ENCODE results near the gene C1QTNF12. TPM values are rescaled to one million over a fixed set of nuclear protein-coding genes. Genes with fewer than 3 reads are reported as not detected.

C1QTNF12 gene
- total and polyA plus RNA-seq, 2 experiments from 2014 or later: 4.1 to 4.2 TPM

DNA sequence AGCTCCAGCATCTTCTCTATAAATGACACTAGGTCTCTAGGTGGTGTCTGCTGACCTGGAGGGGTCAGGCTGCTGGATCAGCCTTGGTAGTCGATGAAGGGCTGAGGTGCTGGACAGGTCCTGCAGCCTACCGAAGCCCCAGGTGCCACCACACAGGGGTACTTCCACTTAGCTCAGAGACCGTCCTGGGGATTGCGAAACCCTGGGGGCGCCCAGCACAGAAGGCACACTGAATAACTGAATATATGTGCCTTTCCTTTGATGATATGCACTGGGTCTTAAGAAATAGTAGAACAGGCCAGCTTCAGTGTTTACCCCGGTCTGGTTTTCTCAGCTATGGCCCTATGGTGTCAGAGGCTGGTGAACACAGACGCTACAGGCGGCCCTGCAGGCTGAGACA lies 16.2 kb upstream of the C1QTNF12 start (continued):
- TF ChIP-seq, protein P1, sequence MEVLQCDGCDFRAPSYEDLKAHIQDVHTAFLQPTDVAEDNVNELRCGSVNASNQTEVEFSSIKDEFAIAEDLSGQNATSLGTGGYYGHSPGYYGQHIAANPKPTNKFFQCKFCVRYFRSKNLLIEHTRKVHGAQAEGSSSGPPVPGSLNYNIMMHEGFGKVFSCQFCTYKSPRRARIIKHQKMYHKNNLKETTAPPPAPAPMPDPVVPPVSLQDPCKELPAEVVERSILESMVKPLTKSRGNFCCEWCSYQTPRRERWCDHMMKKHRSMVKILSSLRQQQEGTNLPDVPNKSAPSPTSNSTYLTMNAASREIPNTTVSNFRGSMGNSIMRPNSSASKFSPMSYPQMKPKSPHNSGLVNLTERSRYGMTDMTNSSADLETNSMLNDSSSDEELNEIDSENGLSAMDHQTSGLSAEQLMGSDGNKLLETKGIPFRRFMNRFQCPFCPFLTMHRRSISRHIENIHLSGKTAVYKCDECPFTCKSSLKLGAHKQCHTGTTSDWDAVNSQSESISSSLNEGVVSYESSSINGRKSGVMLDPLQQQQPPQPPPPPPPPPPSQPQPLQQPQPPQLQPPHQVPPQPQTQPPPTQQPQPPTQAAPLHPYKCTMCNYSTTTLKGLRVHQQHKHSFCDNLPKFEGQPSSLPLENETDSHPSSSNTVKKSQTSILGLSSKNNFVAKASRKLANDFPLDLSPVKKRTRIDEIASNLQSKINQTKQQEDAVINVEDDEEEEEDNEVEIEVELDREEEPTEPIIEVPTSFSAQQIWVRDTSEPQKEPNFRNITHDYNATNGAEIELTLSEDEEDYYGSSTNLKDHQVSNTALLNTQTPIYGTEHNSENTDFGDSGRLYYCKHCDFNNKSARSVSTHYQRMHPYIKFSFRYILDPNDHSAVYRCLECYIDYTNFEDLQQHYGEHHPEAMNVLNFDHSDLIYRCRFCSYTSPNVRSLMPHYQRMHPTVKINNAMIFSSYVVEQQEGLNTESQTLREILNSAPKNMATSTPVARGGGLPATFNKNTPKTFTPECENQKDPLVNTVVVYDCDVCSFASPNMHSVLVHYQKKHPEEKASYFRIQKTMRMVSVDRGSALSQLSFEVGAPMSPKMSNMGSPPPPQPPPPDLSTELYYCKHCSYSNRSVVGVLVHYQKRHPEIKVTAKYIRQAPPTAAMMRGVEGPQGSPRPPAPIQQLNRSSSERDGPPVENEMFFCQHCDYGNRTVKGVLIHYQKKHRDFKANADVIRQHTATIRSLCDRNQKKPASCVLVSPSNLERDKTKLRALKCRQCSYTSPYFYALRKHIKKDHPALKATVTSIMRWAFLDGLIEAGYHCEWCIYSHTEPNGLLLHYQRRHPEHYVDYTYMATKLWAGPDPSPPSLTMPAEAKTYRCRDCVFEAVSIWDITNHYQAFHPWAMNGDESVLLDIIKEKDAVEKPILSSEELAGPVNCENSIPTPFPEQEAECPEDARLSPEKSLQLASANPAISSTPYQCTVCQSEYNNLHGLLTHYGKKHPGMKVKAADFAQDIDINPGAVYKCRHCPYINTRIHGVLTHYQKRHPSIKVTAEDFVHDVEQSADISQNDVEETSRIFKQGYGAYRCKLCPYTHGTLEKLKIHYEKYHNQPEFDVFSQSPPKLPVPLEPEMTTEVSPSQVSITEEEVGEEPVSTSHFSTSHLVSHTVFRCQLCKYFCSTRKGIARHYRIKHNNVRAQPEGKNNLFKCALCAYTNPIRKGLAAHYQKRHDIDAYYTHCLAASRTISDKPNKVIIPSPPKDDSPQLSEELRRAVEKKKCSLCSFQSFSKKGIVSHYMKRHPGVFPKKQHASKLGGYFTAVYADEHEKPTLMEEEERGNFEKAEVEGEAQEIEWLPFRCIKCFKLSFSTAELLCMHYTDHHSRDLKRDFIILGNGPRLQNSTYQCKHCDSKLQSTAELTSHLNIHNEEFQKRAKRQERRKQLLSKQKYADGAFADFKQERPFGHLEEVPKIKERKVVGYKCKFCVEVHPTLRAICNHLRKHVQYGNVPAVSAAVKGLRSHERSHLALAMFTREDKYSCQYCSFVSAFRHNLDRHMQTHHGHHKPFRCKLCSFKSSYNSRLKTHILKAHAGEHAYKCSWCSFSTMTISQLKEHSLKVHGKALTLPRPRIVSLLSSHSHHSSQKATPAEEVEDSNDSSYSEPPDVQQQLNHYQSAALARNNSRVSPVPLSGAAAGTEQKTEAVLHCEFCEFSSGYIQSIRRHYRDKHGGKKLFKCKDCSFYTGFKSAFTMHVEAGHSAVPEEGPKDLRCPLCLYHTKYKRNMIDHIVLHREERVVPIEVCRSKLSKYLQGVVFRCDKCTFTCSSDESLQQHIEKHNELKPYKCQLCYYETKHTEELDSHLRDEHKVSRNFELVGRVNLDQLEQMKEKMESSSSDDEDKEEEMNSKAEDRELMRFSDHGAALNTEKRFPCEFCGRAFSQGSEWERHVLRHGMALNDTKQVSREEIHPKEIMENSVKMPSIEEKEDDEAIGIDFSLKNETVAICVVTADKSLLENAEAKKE (CRISPR knock-in tag; IDR thresholded peaks at IDR 0.05): no peak
- TF ChIP-seq, protein P2, sequence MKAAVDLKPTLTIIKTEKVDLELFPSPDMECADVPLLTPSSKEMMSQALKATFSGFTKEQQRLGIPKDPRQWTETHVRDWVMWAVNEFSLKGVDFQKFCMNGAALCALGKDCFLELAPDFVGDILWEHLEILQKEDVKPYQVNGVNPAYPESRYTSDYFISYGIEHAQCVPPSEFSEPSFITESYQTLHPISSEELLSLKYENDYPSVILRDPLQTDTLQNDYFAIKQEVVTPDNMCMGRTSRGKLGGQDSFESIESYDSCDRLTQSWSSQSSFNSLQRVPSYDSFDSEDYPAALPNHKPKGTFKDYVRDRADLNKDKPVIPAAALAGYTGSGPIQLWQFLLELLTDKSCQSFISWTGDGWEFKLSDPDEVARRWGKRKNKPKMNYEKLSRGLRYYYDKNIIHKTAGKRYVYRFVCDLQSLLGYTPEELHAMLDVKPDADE (IDR thresholded peaks at IDR 0.05): no peak
- no peak for TF ChIP-seq NANOG (IDR thresholded peaks at IDR 0.05; ENCODE audit: borderline replicate concordance)

DNA sequence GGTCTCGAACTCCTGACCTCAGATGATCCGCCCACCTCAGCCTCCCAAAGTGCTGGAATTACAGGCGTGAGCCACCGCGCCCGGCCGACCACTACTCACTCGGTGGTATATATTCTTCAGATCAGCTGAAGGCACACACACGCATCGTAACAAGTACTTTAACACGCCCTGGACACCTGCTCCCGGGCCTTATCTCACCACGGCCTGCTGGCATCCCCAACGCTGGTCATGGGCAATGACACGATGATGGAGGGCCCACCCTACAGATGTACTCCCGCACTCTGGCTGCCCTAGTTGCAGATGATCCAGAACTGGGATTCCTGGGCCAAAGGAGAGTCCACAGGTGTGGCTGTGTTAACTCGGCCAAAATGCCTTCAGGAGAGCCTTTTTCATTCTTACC lies 15.5 kb upstream of the C1QTNF12 start:
- H3K4me3 ChIP-seq: no peak overlapping the region
- DNase-seq (ENCODE audit: low spot score): no peak
- no peak overlapping the region for H2AFZ ChIP-seq
- H3K4me2 ChIP-seq: no peak overlapping the region
- Mint-ChIP-seq H3K36me3 (ENCODE audit: low read depth) (peaks cover 63% of the 10 kb centered on the region), H3K4me3 (no peak overlapping the region), H3K4me1 (peaks cover 17% of the 10 kb centered on the region), H3K9me3 (no peaks in the 10 kb centered on the region), H3K27me3 (ENCODE audit: insufficient read depth, low read depth, poor library complexity) (peaks cover 21% of the 10 kb centered on the region), H3K27ac (no peak overlapping the region)
- H3F3A ChIP-seq (replicated peaks; ENCODE audit: low read depth): 0 out of 2 replicates have a peak, but pooled peaks cover 13% of the 10 kb centered on the region
- H3K27me3 ChIP-seq (ENCODE audit: insufficient read depth): no peaks in the 10 kb centered on the region
- no peak overlapping the region for H3K27ac ChIP-seq (ENCODE audit: low read depth)
- peaks cover 24% of the 10 kb centered on the region for H4K20me1 ChIP-seq (replicated peaks; ENCODE audit: insufficient read depth)
- H3K79me2 ChIP-seq (replicated peaks; ENCODE audit: insufficient read depth): peaks cover 39% of the 10 kb centered on the region
- peaks cover 9% of the 10 kb centered on the region for H3K4me1 ChIP-seq (ENCODE audit: insufficient read depth)
- no peak for ATAC-seq
- peaks cover 14% of the 10 kb centered on the region; the same call in 1 of the 2 replicates for H3K36me3 ChIP-seq (ENCODE audit: insufficient read depth)
- H3K9me2 ChIP-seq (ENCODE audit: insufficient read depth): no peaks in the 10 kb centered on the region
- TF ChIP-seq, protein P1 (CRISPR knock-in tag; IDR thresholded peaks at IDR 0.05): no peak
- TF ChIP-seq NANOG (IDR thresholded peaks at IDR 0.05; ENCODE audit: borderline replicate concordance) (no peak), CREB1 (CRISPR knock-in tag; IDR thresholded peaks at IDR 0.05; ENCODE audit: low read depth) (no peak), STAT1 (IDR thresholded peaks at IDR 0.05; ENCODE audit: unreplicated experiment) (no peak), ZNF331 (CRISPR knock-in tag; IDR thresholded peaks at IDR 0.05; ENCODE audit: low read depth) (no peak)
- TF ChIP-seq, protein P2 (IDR thresholded peaks at IDR 0.05): no peak
